Cardiac muscle cell (in vitro differentiated cells and primary cell): ENCODE data around the gene PHLPP1. TPM values are rescaled to one million over a fixed set of nuclear protein-coding genes. Genes with fewer than 3 reads are reported as not detected.

ENCODE experiments used
- DNase-seq, 2 donors: peaks; one replicate each; pipeline versions ENCODE4 v3.0.0 to v3.0.0-alpha.2; 2010 to 2017; ENCODE audit warnings: low read depth in 1 of 2, low spot score in 1 of 2
- H3K27ac ChIP-seq: fragments of 200-600 bp; sonication (generic); 2 replicates; pipeline ENCODE4 v1.5.1; 2016
- H3K27me3 ChIP-seq: fragments of 200-600 bp; sonication (generic); 2 replicates; pipeline ENCODE4 v1.6.0; 2016; ENCODE audit warnings: control low read depth
- H3K36me3 ChIP-seq: fragments of 200-600 bp; sonication (generic); 2 replicates; pipeline ENCODE4 v1.5.1; 2016; ENCODE audit warnings: control low read depth
- H3K4me1 ChIP-seq: fragments of 200-600 bp; sonication (generic); 2 replicates; pipeline ENCODE4 v1.8.1; 2017; ENCODE audit warnings: low read depth, mild to moderate bottlenecking, mixed run types
- H3K4me3 ChIP-seq: fragments of 200-600 bp; sonication (generic); 2 replicates; pipeline ENCODE4 v1.5.1; 2016; ENCODE audit warnings: mild to moderate bottlenecking
- H3K9me3 ChIP-seq: fragments of 200-600 bp; sonication (generic); 2 replicates; pipeline ENCODE4 v1.5.1; 2017; ENCODE audit warnings: low read depth, mild to moderate bottlenecking, control low read depth
- CTCF ChIP-seq: IDR thresholded peaks from 2 replicates; pipeline ENCODE4 v1.5.1; 2012; ENCODE audit warnings: low read depth, mild to moderate bottlenecking, low read length
- polyA plus RNA-seq: library from polyadenylated mRNA; unstranded; fragments of >200 nt; fragmentation: Nextera tagmentation; extraction: Ambion mirVana; gene quantifications from 2 replicates; pipeline ENCODE4 v1.2.1, GENCODE V29; 2016
- total RNA-seq: library from RNA; depleted of rRNA; stranded (reverse); fragments of >200 nt; gene quantifications from 2 replicates; pipeline ENCODE4 v1.2.3, GENCODE V29; 2016

The PHLPP1 gene
- total and polyA plus RNA-seq, 2 experiments from 2014 or later, result 6.3 to 25.8 TPM

- Histone ChIP-seq H3K4me1 (peaks cover 11% of the 10 kb centered on the region), H3K4me3 (no peak overlapping the region), H3K27me3 (no peaks in the 10 kb centered on the region), H3K9me3 (no peaks in the 10 kb centered on the region), H3K27ac (no peak overlapping the region), H3K36me3 (no peaks in the 10 kb centered on the region)
- DNase-seq, result no peak
- no peak for TF ChIP-seq CTCF
Observed at GRCh38 chr18:62828091-62828640, 112.8 kb downstream of the PHLPP1 start.

GRCh38 chr18:62828852-62829251 is 113.5 kb downstream of the PHLPP1 start:
- H3K4me3 ChIP-seq, result no peak overlapping the region
- peaks cover 11% of the 10 kb centered on the region for H3K4me1 ChIP-seq
- H3K9me3 ChIP-seq, result no peaks in the 10 kb centered on the region
- no peaks in the 10 kb centered on the region for H3K36me3 ChIP-seq
- H3K27me3 ChIP-seq, result no peaks in the 10 kb centered on the region
- TF ChIP-seq CTCF, result no peak
- no peak overlapping the region for H3K27ac ChIP-seq
- no peak for DNase-seq

GRCh38 chr18:62829936-62830335 is 114.6 kb downstream of the PHLPP1 start:
- H3K9me3 ChIP-seq, result no peaks in the 10 kb centered on the region
- H3K4me3 ChIP-seq, result no peak overlapping the region
- peaks cover 11% of the 10 kb centered on the region for H3K4me1 ChIP-seq
- H3K27ac ChIP-seq, result no peak overlapping the region
- no peaks in the 10 kb centered on the region for H3K27me3 ChIP-seq
- H3K36me3 ChIP-seq, result no peaks in the 10 kb centered on the region
- DNase-seq, result no peak
- no peak for TF ChIP-seq CTCF

- Histone ChIP-seq H3K27ac (peak overlapping the region; percentile 31), H3K9me3 (no peaks in the 10 kb centered on the region), H3K4me1 (peaks cover 11% of the 10 kb centered on the region), H3K4me3 (no peak overlapping the region), H3K36me3 (no peaks in the 10 kb centered on the region), H3K27me3 (no peaks in the 10 kb centered on the region)
- DNase-seq, result no peak
- TF ChIP-seq CTCF, result no peak
Observed at GRCh38 chr18:62832282-62832681, 116.9 kb downstream of the PHLPP1 start.

GRCh38 chr18:62833494-62833893 is 118.2 kb downstream of the PHLPP1 start:
- Histone ChIP-seq H3K4me1 (peaks cover 11% of the 10 kb centered on the region), H3K27me3 (no peaks in the 10 kb centered on the region), H3K9me3 (no peaks in the 10 kb centered on the region), H3K36me3 (no peaks in the 10 kb centered on the region), H3K27ac (no peak overlapping the region), H3K4me3 (no peak overlapping the region)
- TF ChIP-seq CTCF, result no peak
- no peak for DNase-seq

GRCh38 chr18:62834715-62835114 is 119.4 kb downstream of the PHLPP1 start:
- H3K27ac ChIP-seq, result no peak overlapping the region
- no peaks in the 10 kb centered on the region for H3K9me3 ChIP-seq
- no peak overlapping the region for H3K4me3 ChIP-seq
- no peaks in the 10 kb centered on the region for H3K36me3 ChIP-seq
- peaks cover 11% of the 10 kb centered on the region for H3K4me1 ChIP-seq
- DNase-seq, result no peak
- H3K27me3 ChIP-seq, result no peaks in the 10 kb centered on the region
- TF ChIP-seq CTCF, result no peak
